Testis (tissue), 3 donors: ENCODE measurements around the gene KLHL13. TPM values are rescaled to one million over a fixed set of nuclear protein-coding genes. Genes with fewer than 3 reads are reported as not detected.

Experiments
- DNase-seq: peaks from one replicate; pipeline ENCODE4 v3.0.0-alpha.2; 2019
- H3K27ac ChIP-seq, 2 donors: fragments of 200-600 bp; sonication (generic); one replicate each; pipeline ENCODE4 v1.5.1; 2019
- H3K27me3 ChIP-seq: fragments of 200-600 bp; sonication (generic); one replicate; pipeline ENCODE4 v1.5.1; 2019
- H3K36me3 ChIP-seq: fragments of 200-600 bp; sonication (generic); one replicate; pipeline ENCODE4 v1.5.1; 2017; ENCODE audit warnings: low read depth; ENCODE audit errors: missing control alignments
- H3K4me1 ChIP-seq: fragments of 200-600 bp; sonication (generic); one replicate; pipeline ENCODE4 v1.5.1; 2019
- H3K4me3 ChIP-seq, 2 donors: fragments of 200-600 bp; sonication (generic); one replicate each; pipeline ENCODE4 v1.5.1; 2017 to 2019
- H3K9me3 ChIP-seq: fragments of 200-600 bp; sonication (generic); one replicate; pipeline ENCODE4 v1.5.1; 2017
- POLR2A ChIP-seq: fragments of 450-650 bp; IDR thresholded peaks from one replicate; pipeline ENCODE4 v1.6.1; 2017; ENCODE audit warnings: antibody characterized with exemption, mild to moderate bottlenecking, moderate library complexity
- WGBS, 2 donors: methylation state at CpG; one replicate each; pipeline ENCODE4 v1.1.5; 2018; 5-methylcytosine and 5-hydroxymethylcytosine counted together
- intact Hi-C: fragments of 100-400 bp; cut with DNase I; formaldehyde crosslinking; loops from one replicate; pipeline ENCODE4 v1.15.1; 2023; ENCODE audit warnings: low total_unique reads
- polyA plus RNA-seq: library from polyadenylated mRNA; stranded (reverse); fragments of 350-450 nt; fragmentation: Illumina TruSeq; extraction: RNeasy Lipid Tissue Mini Kit (QIAGEN cat#74804); gene quantifications from one replicate; pipeline ENCODE4 v1.2.3, GENCODE V29; 2014; ENCODE audit warnings: low read depth, low replicate concordance; ENCODE audit not compliant: insufficient read depth
- total RNA-seq, 2 donors: library from RNA; depleted of rRNA; stranded (reverse); fragments of >200 nt; gene quantifications; one replicate each; pipeline ENCODE4 v1.2.3, GENCODE V29; 2016
- TF ChIP-seq, protein P1 (sequence below), 3 experiments: fragments of 450-650 bp in 2 of 3; fragments of 200-600 bp in 1 of 3; sonication (generic) in 1 of 3; IDR thresholded peaks; one replicate each; pipeline ENCODE4 v1.5.1; 2016 to 2019; ENCODE audit warnings: antibody characterized with exemption in 3 of 3, mild to moderate bottlenecking in 2 of 3, moderate library complexity in 1 of 3

Gene KLHL13
- total and polyA plus RNA-seq, 3 donors from 2014 or later = 6.5 to 8.9 (median 6.6) TPM

- Histone ChIP-seq H3K27ac (no peak overlapping the region), H3K27me3 (no peaks in the 10 kb centered on the region), H3K4me3 (no peak overlapping the region), H3K4me1 (no peaks in the 10 kb centered on the region), H3K36me3 (no peaks in the 10 kb centered on the region), H3K9me3 (no peaks in the 10 kb centered on the region)
- TF ChIP-seq POLR2A = no peak
- TF ChIP-seq, protein P1, sequence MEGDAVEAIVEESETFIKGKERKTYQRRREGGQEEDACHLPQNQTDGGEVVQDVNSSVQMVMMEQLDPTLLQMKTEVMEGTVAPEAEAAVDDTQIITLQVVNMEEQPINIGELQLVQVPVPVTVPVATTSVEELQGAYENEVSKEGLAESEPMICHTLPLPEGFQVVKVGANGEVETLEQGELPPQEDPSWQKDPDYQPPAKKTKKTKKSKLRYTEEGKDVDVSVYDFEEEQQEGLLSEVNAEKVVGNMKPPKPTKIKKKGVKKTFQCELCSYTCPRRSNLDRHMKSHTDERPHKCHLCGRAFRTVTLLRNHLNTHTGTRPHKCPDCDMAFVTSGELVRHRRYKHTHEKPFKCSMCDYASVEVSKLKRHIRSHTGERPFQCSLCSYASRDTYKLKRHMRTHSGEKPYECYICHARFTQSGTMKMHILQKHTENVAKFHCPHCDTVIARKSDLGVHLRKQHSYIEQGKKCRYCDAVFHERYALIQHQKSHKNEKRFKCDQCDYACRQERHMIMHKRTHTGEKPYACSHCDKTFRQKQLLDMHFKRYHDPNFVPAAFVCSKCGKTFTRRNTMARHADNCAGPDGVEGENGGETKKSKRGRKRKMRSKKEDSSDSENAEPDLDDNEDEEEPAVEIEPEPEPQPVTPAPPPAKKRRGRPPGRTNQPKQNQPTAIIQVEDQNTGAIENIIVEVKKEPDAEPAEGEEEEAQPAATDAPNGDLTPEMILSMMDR (IDR thresholded peaks at IDR 0.05) = no peak
- intact Hi-C loops = no loop called here
- no peak for DNase-seq
Observed at GRCh38 chrX:118000518-118000917, 116.1 kb downstream of the KLHL13 start.

GRCh38 chrX:117998171-117998570 is 118.4 kb downstream of the KLHL13 start:
- TF ChIP-seq, protein P1 (IDR thresholded peaks at IDR 0.05) = no peak
- TF ChIP-seq POLR2A = no peak
- 67 to 98% methylated on average over 2 of the region's 2 CpGs for WGBS, 2 donors
- Histone ChIP-seq H3K9me3 (no peaks in the 10 kb centered on the region), H3K4me3 (no peak overlapping the region), H3K36me3 (no peaks in the 10 kb centered on the region), H3K27ac (no peak overlapping the region), H3K27me3 (no peaks in the 10 kb centered on the region), H3K4me1 (no peaks in the 10 kb centered on the region)
- intact Hi-C loops = no loop called here
- no peak for DNase-seq

- Histone ChIP-seq H3K27ac (no peak overlapping the region), H3K36me3 (no peaks in the 10 kb centered on the region), H3K4me3 (no peak overlapping the region), H3K27me3 (no peaks in the 10 kb centered on the region), H3K9me3 (no peaks in the 10 kb centered on the region), H3K4me1 (no peaks in the 10 kb centered on the region)
- WGBS, 2 donors = 61 to 66% methylated on average over 3 of the region's 3 CpGs
- no peak for DNase-seq
- intact Hi-C loops = no loop called here
- TF ChIP-seq, protein P1 (IDR thresholded peaks at IDR 0.05) = peak in 1 of 3 experiments; percentile 16
- no peak for TF ChIP-seq POLR2A
Observed at GRCh38 chrX:117996918-117997480, 119.6 kb downstream of the KLHL13 start.

DNA sequence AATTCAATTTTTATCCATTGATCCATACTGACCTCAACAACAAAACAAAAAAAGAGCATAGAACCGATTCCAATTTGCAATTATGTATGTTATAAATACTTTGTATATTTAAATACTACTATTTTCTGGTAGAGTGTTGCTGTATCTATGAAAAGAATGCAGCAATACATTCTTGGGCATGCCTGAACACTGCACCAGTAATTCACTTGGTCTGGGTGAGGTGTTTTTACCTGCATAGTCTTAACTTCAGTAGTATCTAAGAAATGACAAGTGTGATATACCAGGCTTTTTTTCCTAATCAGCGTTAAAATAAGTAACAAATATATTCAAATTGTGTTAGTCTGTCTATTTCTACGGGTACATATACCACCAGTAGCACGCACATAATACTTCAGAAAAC is 120.2 kb downstream of the KLHL13 start:
- Histone ChIP-seq H3K9me3 (no peaks in the 10 kb centered on the region), H3K27me3 (no peaks in the 10 kb centered on the region), H3K4me1 (no peaks in the 10 kb centered on the region), H3K4me3 (no peak overlapping the region), H3K27ac (no peak overlapping the region), H3K36me3 (no peaks in the 10 kb centered on the region)
- WGBS, 2 donors = 87 to 94% methylated on average over 4 of the region's 4 CpGs
- intact Hi-C loops = no loop called here
- TF ChIP-seq POLR2A = no peak
- TF ChIP-seq, protein P1 (IDR thresholded peaks at IDR 0.05) = no peak
- no peak for DNase-seq

DNA sequence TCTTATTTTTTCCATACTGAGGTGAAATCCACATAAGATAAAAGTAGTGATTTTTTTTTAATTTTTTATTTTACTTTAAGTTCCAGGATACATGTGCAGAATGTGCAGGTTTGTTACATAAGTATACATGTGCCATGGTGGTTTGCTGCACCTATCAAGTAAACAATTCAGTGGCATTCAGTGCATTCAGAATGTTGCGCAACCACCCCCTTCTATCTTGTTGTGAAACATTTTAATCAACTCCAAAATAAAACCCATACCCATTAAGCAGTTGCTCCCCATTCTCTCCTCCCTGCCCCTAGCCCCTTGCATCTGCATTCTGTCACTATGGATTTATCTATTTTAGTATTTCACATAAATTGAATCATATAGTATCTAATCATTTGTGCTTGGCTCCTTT is 121.2 kb downstream of the KLHL13 start:
- Histone ChIP-seq H3K27me3 (no peaks in the 10 kb centered on the region), H3K4me1 (no peaks in the 10 kb centered on the region), H3K9me3 (no peaks in the 10 kb centered on the region), H3K4me3 (no peak overlapping the region), H3K27ac (no peak overlapping the region), H3K36me3 (no peaks in the 10 kb centered on the region)
- WGBS, 2 donors = 94 to 100% methylated on average over 1 of the region's 1 CpG
- intact Hi-C loops = no loop called here
- TF ChIP-seq, protein P1 (IDR thresholded peaks at IDR 0.05) = no peak
- no peak for TF ChIP-seq POLR2A
- no peak for DNase-seq
